Vagina (tissue), 2 donors: Measurements from ENCODE around the gene MED16.

Source experiments
- POLR2AphosphoS5 ChIP-seq, 2 donors: sonication (generic); formaldehyde crosslinking; IDR thresholded peaks; one replicate each; pipeline ENCODE4 v1.9.0; 2017; ENCODE audit warnings: antibody characterized with exemption in 2 of 2, mild to moderate bottlenecking in 2 of 2, low read depth in 1 of 2; ENCODE audit not compliant: insufficient read depth in 1 of 2
- TF ChIP-seq, protein P1 (sequence below), 3 experiments: fragments of 450-650 bp in 2 of 3; fragments of 200-600 bp in 1 of 3; sonication (generic) in 1 of 3; IDR thresholded peaks; one replicate each; pipeline ENCODE4 v1.5.1; 2017 to 2019; ENCODE audit warnings: antibody characterized with exemption in 3 of 3, mild to moderate bottlenecking in 2 of 3, moderate library complexity in 2 of 3

DNA sequence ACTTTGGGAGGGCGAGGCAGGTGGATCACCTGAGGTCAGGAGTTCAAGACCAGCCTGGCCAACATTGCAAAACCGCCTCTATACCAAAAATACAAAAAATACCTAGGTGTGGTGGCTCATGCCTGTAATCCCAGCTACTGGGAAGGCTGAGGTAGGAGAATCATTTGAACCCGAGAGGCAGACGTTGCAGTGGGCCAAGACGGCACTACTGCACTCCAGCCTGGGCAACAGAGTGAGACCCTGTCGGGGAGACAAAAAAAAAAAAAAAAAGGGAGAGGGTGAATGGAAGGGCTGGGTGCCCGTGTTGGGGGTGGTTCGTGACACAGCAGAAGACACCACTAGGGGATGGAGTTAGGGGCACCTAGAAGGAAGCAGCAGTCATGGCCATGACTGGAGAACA, 22.7 kb downstream of the MED16 start:
- TF ChIP-seq POLR2AphosphoS5 (IDR thresholded peaks at IDR 0.05; ENCODE audit: insufficient read depth in 1 of 2, low read depth in 1 of 2): no peak
- TF ChIP-seq, protein P1, sequence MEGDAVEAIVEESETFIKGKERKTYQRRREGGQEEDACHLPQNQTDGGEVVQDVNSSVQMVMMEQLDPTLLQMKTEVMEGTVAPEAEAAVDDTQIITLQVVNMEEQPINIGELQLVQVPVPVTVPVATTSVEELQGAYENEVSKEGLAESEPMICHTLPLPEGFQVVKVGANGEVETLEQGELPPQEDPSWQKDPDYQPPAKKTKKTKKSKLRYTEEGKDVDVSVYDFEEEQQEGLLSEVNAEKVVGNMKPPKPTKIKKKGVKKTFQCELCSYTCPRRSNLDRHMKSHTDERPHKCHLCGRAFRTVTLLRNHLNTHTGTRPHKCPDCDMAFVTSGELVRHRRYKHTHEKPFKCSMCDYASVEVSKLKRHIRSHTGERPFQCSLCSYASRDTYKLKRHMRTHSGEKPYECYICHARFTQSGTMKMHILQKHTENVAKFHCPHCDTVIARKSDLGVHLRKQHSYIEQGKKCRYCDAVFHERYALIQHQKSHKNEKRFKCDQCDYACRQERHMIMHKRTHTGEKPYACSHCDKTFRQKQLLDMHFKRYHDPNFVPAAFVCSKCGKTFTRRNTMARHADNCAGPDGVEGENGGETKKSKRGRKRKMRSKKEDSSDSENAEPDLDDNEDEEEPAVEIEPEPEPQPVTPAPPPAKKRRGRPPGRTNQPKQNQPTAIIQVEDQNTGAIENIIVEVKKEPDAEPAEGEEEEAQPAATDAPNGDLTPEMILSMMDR (IDR thresholded peaks at IDR 0.05): no peak
